ENCODE data around the gene FARSB.

Gene FARSB

GRCh38 chr2:222643134-222643533 lies 12.8 kb downstream of the FARSB start:
- Mint-ChIP-seq H3K36me3 (ENCODE audit: low read depth) (peaks cover 45% of the 10 kb centered on the region), H3K27me3 (ENCODE audit: low read depth, poor library complexity) (no peaks in the 10 kb centered on the region), H3K4me3 (no peak overlapping the region), H3K4me1 (no peaks in the 10 kb centered on the region), H3K27ac (no peak overlapping the region), H3K9me3 (no peaks in the 10 kb centered on the region)
- no peak for TF ChIP-seq CTCF (IDR thresholded peaks at IDR 0.05)
- DNase-seq = no peak

GRCh38 chr2:222641336-222641735 lies 14.6 kb downstream of the FARSB start:
- Mint-ChIP-seq H3K9me3 (peaks cover 12% of the 10 kb centered on the region), H3K36me3 (ENCODE audit: low read depth) (peaks cover 53% of the 10 kb centered on the region), H3K27ac (no peak overlapping the region), H3K27me3 (ENCODE audit: low read depth, poor library complexity) (no peaks in the 10 kb centered on the region), H3K4me3 (no peak overlapping the region), H3K4me1 (peaks cover 7% of the 10 kb centered on the region)
- no peak for DNase-seq
- no peak for TF ChIP-seq CTCF (IDR thresholded peaks at IDR 0.05)

GRCh38 chr2:222637067-222637466 lies 18.8 kb downstream of the FARSB start:
- Mint-ChIP-seq H3K27me3 (ENCODE audit: low read depth, poor library complexity) (no peaks in the 10 kb centered on the region), H3K27ac (peak overlapping the region; percentile 37), H3K4me1 (peaks cover 7% of the 10 kb centered on the region), H3K9me3 (peaks cover 12% of the 10 kb centered on the region), H3K4me3 (no peak overlapping the region), H3K36me3 (ENCODE audit: low read depth) (peaks cover 76% of the 10 kb centered on the region)
- no peak for TF ChIP-seq CTCF (IDR thresholded peaks at IDR 0.05)
- DNase-seq = no peak

- H3K36me3 Mint-ChIP-seq (ENCODE audit: low read depth) = peaks cover 82% of the 10 kb centered on the region
- H3K4me1 Mint-ChIP-seq = peaks cover 18% of the 10 kb centered on the region
- DNase-seq = no peak
- no peak overlapping the region for H3K27ac Mint-ChIP-seq
- no peak overlapping the region for H3K4me3 Mint-ChIP-seq
- H3K27me3 Mint-ChIP-seq (ENCODE audit: low read depth, poor library complexity) = no peaks in the 10 kb centered on the region
- TF ChIP-seq CTCF (IDR thresholded peaks at IDR 0.05) = no peak
- H3K9me3 Mint-ChIP-seq = peaks cover 12% of the 10 kb centered on the region
Observed at GRCh38 chr2:222635295-222635694, 20.6 kb downstream of the FARSB start.

GRCh38 chr2:222627764-222628163 lies 28.1 kb downstream of the FARSB start:
- no peak for DNase-seq
- Mint-ChIP-seq H3K36me3 (ENCODE audit: low read depth) (peaks cover 86% of the 10 kb centered on the region), H3K4me3 (no peak overlapping the region), H3K4me1 (peaks cover 11% of the 10 kb centered on the region), H3K27me3 (ENCODE audit: low read depth, poor library complexity) (no peaks in the 10 kb centered on the region), H3K27ac (no peak overlapping the region), H3K9me3 (peaks cover 3% of the 10 kb centered on the region)
- no peak for TF ChIP-seq CTCF (IDR thresholded peaks at IDR 0.05)

- Mint-ChIP-seq H3K27me3 (ENCODE audit: low read depth, poor library complexity) (no peaks in the 10 kb centered on the region), H3K4me1 (no peaks in the 10 kb centered on the region), H3K36me3 (ENCODE audit: low read depth) (peaks cover 66% of the 10 kb centered on the region), H3K4me3 (no peak overlapping the region), H3K9me3 (peaks cover 3% of the 10 kb centered on the region), H3K27ac (no peak overlapping the region)
- DNase-seq = no peak
- TF ChIP-seq CTCF (IDR thresholded peaks at IDR 0.05) = no peak
Observed at GRCh38 chr2:222623756-222624309, 32.1 kb downstream of the FARSB start.

All from nephron progenitor cell (in vitro differentiated cells).